SK-N-SH (cell line): ENCODE measurements around the gene ADK.

Experiments used
- CTCF ChIP-seq: fragments of 200-600 bp; sonication (generic); IDR thresholded peaks from 2 replicates; pipeline ENCODE4 v1.6.1; 2017; ENCODE audit warnings: antibody characterized with exemption, mild to moderate bottlenecking, moderate library complexity
- MAX ChIP-seq: IDR thresholded peaks from 2 replicates; pipeline ENCODE4 v1.4.0; 2012; ENCODE audit warnings: low read depth
- NFIC ChIP-seq: IDR thresholded peaks from 2 replicates; pipeline ENCODE4 v1.4.0; 2012; ENCODE audit warnings: borderline replicate concordance
- POLR2AphosphoS5 ChIP-seq: IDR thresholded peaks from 2 replicates; pipeline ENCODE4 v1.6.1; 2012; ENCODE audit warnings: low read depth, low read length
- REST ChIP-seq: IDR thresholded peaks from 2 replicates; pipeline ENCODE4 v1.6.1; 2012; ENCODE audit warnings: mild to moderate bottlenecking, low read depth, low read length, moderate library complexity
- SIN3A ChIP-seq: IDR thresholded peaks from 2 replicates; pipeline ENCODE4 v1.6.1; 2012; ENCODE audit warnings: low read depth, mild to moderate bottlenecking, low read length, moderate library complexity, borderline replicate concordance
- TEAD4 ChIP-seq: IDR thresholded peaks from 2 replicates; pipeline ENCODE4 v1.4.0; 2012; ENCODE audit warnings: mild to moderate bottlenecking, borderline replicate concordance; ENCODE audit not compliant: insufficient read depth
- USF2 ChIP-seq: fragments of 150-350 bp; IDR thresholded peaks from 2 replicates; pipeline ENCODE4 v1.6.1; 2017; ENCODE audit warnings: antibody characterized with exemption, low read length, low read depth, borderline replicate concordance
- ZBTB33 ChIP-seq: IDR thresholded peaks from 2 replicates; pipeline ENCODE4 v1.4.0; 2012; ENCODE audit warnings: low read depth, borderline replicate concordance

- no peak for TF ChIP-seq SIN3A
- TF ChIP-seq ZBTB33: no peak
- TF ChIP-seq TEAD4: no peak
- TF ChIP-seq CTCF: no peak
- no peak for TF ChIP-seq POLR2AphosphoS5
- no peak for TF ChIP-seq MAX
- TF ChIP-seq REST: no peak
- no peak for TF ChIP-seq USF2
- no peak for TF ChIP-seq NFIC
Observed at GRCh38 chr10:74434547-74434946, 283.5 kb downstream of the ADK start.
